ENCODE data around the gene DDA1.

Gene DDA1

DNA sequence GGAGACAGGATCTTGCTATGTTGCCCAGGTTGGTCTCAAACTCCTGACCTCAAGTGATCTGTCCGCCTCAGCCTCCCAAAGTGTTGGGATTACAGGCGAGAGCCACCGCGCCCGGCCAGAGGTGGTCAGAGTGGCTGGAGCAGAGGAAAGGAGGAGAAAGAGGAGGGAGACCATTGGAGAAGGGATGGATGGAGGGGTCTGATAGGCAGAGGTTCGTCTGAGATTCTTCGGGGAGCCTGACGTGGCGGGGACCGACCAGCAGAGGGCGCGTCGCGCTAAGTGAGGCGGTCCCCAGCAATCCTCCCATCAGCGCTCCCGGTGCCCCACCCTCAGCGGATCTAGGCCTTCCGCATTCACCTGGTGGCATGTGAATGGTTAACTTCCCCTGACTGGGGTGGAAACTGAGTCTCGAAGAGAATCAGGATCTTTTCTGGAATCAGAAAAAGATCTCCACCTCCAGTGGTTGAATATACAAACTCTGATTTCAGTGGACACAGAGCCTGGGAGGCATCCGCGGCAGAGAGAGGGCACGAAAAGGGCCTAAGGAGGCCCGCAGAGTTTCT is 36.8 kb downstream of the DDA1 start:
- Histone ChIP-seq H3K27me3 (ENCODE audit: control insufficient read depth in 1 of 2, insufficient read depth in 2 of 2, low read length in 2 of 2) (peaks cover 5 to 10% of the 10 kb centered on the region in 2 donors), H3K36me3 (ENCODE audit: insufficient read depth, low read length) (no peaks in the 10 kb centered on the region), H3K27ac (ENCODE audit: low read depth, low read length) (no peak overlapping the region), H3K9ac (ENCODE audit: low read length) (no peak overlapping the region), H3K4me3 (ENCODE audit: low read depth in 1 of 2, low read length in 2 of 2) (no peak overlapping the region), H3K4me1 (ENCODE audit: insufficient read depth, low read length) (no peaks in the 10 kb centered on the region), H3K9me3 (ENCODE audit: low read length) (no peaks in the 10 kb centered on the region)

DNA sequence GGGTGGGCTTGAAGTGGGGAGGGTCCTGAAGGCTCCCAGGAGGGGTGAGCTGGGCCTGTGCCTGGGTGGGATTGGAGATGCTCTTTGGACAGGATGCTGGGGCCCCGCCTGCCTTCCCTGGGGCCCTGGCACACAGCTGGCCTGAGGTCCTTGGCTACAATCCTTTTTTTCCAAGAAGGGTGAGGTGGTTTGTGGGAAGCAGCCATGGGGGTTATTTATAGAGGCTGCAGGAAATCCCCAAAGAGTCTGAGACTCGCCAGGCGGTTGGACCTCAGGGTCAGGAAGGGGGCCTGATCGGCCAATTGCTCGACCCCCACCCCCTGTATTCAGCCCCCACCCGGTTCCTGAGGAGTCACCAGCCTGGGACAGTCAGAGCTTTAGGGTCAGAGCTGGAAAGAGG is 38.0 kb downstream of the DDA1 start:
- Histone ChIP-seq H3K9me3 (ENCODE audit: low read length) (no peaks in the 10 kb centered on the region), H3K4me3 (ENCODE audit: low read depth in 1 of 2, low read length in 2 of 2) (no peak overlapping the region), H3K36me3 (ENCODE audit: insufficient read depth, low read length) (no peaks in the 10 kb centered on the region), H3K27me3 (ENCODE audit: control insufficient read depth in 1 of 2, insufficient read depth in 2 of 2, low read length in 2 of 2) (peaks cover 5 to 11% of the 10 kb centered on the region in 2 donors), H3K27ac (ENCODE audit: low read depth, low read length) (no peak overlapping the region), H3K9ac (ENCODE audit: low read length) (no peak overlapping the region), H3K4me1 (ENCODE audit: insufficient read depth, low read length) (no peaks in the 10 kb centered on the region)

DNA sequence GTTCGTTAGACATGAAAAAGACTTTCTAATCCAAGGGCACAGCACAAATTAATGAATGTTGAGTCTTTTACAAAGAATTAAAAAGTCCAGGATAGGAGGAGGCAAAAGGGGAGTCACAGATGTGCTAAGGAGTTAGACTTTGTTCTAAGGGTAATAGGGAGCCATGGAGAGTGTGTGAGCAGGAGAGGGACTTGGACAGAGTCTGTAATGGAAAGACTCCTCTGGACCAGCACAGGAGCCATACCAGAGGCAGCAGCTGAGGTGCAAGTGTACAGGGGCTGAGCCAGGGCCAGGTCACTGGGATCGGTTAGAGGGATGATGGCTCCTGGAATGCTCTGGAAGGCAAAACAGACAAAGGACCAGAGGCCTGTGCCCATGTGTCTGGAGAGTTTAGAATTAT is 38.5 kb downstream of the DDA1 start:
- H3K9me3 ChIP-seq (ENCODE audit: low read length) = no peaks in the 10 kb centered on the region
- H3K9ac ChIP-seq (ENCODE audit: low read length) = no peak overlapping the region
- H3K36me3 ChIP-seq (ENCODE audit: insufficient read depth, low read length) = no peaks in the 10 kb centered on the region
- H3K27me3 ChIP-seq (ENCODE audit: control insufficient read depth in 1 of 2, insufficient read depth in 2 of 2, low read length in 2 of 2) = peaks cover 5 to 11% of the 10 kb centered on the region in 2 donors
- no peak overlapping the region for H3K27ac ChIP-seq (ENCODE audit: low read depth, low read length)
- H3K4me3 ChIP-seq (ENCODE audit: low read depth in 1 of 2, low read length in 2 of 2) = no peak overlapping the region
- H3K4me1 ChIP-seq (ENCODE audit: insufficient read depth, low read length) = no peaks in the 10 kb centered on the region

DNA sequence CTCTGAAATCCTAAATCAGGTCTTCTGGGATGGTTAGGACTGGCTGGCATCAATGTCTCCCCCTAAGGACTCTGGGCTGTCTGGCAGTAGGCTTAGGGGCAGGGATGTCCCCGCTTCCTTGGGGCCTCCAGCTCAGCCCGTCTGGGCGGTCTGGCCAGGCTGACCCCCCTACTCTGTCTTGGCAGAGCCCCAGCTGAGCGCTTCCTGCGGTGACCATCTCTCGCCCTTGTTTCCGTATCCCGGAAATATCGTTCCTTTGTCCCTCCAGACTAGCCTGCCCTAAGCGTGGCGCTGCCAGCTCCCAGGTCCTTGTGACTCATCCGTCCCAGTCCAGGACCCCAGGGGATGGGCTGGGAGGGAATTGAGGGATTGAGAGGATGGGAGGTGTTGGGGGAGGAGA is 39.3 kb downstream of the DDA1 start:
- Histone ChIP-seq H3K27me3 (ENCODE audit: control insufficient read depth in 1 of 2, insufficient read depth in 2 of 2, low read length in 2 of 2) (peaks cover 5 to 11% of the 10 kb centered on the region in 2 donors), H3K9ac (ENCODE audit: low read length) (no peak overlapping the region), H3K27ac (ENCODE audit: low read depth, low read length) (no peak overlapping the region), H3K4me1 (ENCODE audit: insufficient read depth, low read length) (no peaks in the 10 kb centered on the region), H3K36me3 (ENCODE audit: insufficient read depth, low read length) (no peaks in the 10 kb centered on the region), H3K9me3 (ENCODE audit: low read length) (no peaks in the 10 kb centered on the region), H3K4me3 (ENCODE audit: low read depth in 1 of 2, low read length in 2 of 2) (no peak overlapping the region)

DNA sequence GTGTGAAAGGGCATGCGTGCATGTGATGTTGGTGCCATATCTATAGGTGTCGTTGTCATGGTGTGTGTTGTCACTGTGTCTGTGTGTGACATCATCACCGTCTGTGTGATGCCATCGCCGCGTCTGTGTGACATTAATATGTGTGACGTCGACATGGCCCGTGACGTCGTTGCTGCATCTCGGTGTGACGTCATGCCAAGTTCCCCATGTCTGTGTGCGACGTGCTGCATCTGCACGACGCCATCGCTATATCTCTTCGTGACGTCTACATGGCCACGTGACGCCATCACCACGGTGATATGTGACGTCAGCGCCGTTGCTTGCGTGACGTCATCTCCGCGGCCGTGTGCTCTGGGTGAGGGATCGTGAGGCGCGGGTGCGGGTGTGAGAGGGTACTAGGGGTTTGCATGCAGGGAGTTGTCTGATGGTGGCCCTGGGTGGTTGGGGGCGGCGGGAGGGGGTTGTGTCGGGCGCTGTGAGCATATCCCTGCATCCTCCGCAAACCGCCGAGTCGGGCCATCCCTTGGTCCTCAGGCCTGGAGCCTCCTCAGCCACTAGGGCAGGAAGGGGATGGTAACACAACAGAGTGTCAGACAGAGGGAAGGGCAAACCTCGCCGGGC is 42.6 kb downstream of the DDA1 start:
- Histone ChIP-seq H3K27ac (ENCODE audit: low read depth, low read length) (no peak overlapping the region), H3K9me3 (ENCODE audit: low read length) (no peaks in the 10 kb centered on the region), H3K36me3 (ENCODE audit: insufficient read depth, low read length) (no peaks in the 10 kb centered on the region), H3K4me1 (ENCODE audit: insufficient read depth, low read length) (no peaks in the 10 kb centered on the region), H3K4me3 (ENCODE audit: low read depth in 1 of 2, low read length in 2 of 2) (no peak overlapping the region), H3K9ac (ENCODE audit: low read length) (no peak overlapping the region), H3K27me3 (ENCODE audit: control insufficient read depth in 1 of 2, insufficient read depth in 2 of 2, low read length in 2 of 2) (peaks cover 5 to 11% of the 10 kb centered on the region in 2 donors)

DNA sequence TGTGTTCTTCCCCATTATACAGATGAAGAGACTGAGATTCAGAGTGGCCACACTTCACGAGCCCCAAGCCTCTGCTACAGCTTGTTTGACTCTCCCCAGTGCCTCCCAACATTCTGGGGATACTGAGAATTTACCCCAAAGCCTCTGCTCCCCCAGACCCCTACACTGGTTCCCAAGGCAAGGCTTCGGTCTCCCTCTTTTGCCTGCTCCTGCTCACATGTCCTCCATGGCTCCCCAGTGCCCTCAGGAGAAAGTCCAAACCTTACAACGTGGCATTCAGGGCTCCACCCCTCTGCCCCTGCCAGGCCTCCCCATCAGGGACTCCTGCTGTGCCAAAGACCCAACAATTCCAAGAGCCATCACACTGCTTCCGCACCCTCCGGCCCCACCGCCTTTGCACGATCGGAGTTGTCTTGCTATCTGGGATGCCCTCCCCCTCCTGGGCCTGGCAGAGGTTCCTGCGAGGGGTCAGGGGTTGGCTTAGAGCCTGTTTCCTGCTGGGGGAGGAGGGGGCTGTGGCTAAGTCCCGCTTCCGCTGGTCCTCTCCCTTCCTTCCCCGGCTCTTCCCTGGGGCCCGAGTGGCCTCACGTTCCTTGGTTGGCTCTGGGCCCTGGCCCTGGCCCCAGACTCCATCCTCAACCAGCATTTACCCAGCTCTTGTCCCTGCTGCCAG is 43.4 kb downstream of the DDA1 start:
- Histone ChIP-seq H3K27ac (ENCODE audit: low read depth, low read length) (no peak overlapping the region), H3K36me3 (ENCODE audit: insufficient read depth, low read length) (no peaks in the 10 kb centered on the region), H3K9me3 (ENCODE audit: low read length) (no peaks in the 10 kb centered on the region), H3K27me3 (ENCODE audit: control insufficient read depth in 1 of 2, insufficient read depth in 2 of 2, low read length in 2 of 2) (peaks cover 5 to 11% of the 10 kb centered on the region in 2 donors), H3K4me1 (ENCODE audit: insufficient read depth, low read length) (no peaks in the 10 kb centered on the region), H3K9ac (ENCODE audit: low read length) (no peak overlapping the region), H3K4me3 (ENCODE audit: low read depth in 1 of 2, low read length in 2 of 2) (no peak overlapping the region)

DNA sequence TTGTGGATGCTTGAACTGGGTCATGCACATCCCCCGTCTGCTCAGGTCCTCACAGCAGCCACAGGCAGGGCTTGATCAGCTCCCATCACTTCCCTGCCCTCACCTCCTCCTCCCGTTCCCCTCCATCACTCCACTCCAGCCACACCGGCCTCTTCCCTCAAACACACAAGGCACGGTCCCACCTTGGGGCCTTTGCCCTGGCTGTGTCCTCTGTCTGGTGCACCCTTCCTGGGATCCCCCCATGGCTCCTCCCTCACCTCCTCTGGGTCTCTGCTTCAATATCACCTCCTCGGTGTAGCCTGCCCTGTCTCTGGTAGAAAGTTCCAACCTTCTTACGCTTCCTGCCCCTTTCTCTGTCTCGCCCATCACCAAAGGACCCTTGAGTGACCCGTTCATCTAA is 44.0 kb downstream of the DDA1 start:
- Histone ChIP-seq H3K36me3 (ENCODE audit: insufficient read depth, low read length) (no peaks in the 10 kb centered on the region), H3K4me3 (ENCODE audit: low read depth in 1 of 2, low read length in 2 of 2) (no peak overlapping the region), H3K9ac (ENCODE audit: low read length) (no peak overlapping the region), H3K27me3 (ENCODE audit: control insufficient read depth in 1 of 2, insufficient read depth in 2 of 2, low read length in 2 of 2) (peaks cover 5 to 7% of the 10 kb centered on the region in 2 donors), H3K9me3 (ENCODE audit: low read length) (no peaks in the 10 kb centered on the region), H3K27ac (ENCODE audit: low read depth, low read length) (no peak overlapping the region), H3K4me1 (ENCODE audit: insufficient read depth, low read length) (no peaks in the 10 kb centered on the region)

DNA sequence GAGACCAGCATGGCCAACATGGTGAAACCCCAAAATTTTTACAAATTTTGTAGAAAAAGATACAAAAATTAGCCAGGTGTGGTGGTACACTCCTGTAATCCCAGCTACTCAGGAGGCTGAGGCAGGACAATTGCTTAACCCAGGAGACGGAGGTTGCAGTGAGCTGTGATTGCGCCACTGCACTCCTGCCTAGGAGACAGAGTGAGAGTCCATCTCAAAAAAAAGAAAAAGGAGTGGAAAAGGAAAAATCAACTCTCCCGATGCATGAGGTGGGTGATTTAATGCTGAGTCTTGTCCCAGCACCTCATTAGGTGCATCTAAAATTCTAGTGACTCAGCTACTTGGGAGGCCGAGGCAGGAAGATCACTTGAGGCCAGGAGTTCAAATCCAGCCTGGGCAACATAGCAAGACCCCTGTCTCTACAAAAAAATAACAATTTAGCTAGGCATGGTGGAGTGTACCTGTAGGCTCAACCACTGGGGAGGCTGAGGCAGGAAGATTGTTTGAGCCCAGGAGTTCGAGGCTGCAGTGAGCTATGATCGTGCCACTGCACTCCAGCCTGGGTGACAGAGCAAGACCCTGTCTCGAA is 47.8 kb downstream of the DDA1 start:
- Histone ChIP-seq H3K36me3 (ENCODE audit: insufficient read depth, low read length) (no peaks in the 10 kb centered on the region), H3K4me1 (ENCODE audit: insufficient read depth, low read length) (no peaks in the 10 kb centered on the region), H3K4me3 (ENCODE audit: low read depth in 1 of 2, low read length in 2 of 2) (no peak overlapping the region), H3K9ac (ENCODE audit: low read length) (no peak overlapping the region), H3K27me3 (ENCODE audit: control insufficient read depth in 1 of 2, insufficient read depth in 2 of 2, low read length in 2 of 2) (no peaks in the 10 kb centered on the region), H3K9me3 (ENCODE audit: low read length) (no peaks in the 10 kb centered on the region), H3K27ac (ENCODE audit: low read depth, low read length) (no peak overlapping the region)

DNA sequence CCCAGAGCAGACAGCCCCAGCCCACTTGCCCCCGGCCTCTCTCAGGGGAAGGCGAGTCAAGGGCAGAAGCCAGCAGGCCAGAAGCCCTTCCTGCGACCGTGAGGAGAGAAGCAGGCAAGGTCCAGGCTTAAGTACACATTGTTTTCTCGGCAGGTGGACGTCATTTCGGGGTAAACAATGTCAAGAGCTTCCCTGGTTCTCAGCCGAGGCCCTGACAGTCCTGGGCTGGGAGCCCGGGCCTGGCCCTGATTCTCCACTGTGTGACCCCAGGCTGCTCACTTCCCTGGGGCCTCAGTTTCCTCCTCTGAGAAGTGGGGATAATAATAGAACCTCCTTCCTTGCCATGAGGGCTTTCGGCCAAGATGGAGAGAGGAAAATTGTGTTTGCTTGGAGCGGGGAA is 48.4 kb downstream of the DDA1 start:
- no peaks in the 10 kb centered on the region for H3K9me3 ChIP-seq (ENCODE audit: low read length)
- no peaks in the 10 kb centered on the region for H3K27me3 ChIP-seq (ENCODE audit: control insufficient read depth in 1 of 2, insufficient read depth in 2 of 2, low read length in 2 of 2)
- H3K9ac ChIP-seq (ENCODE audit: low read length) = no peak overlapping the region
- no peaks in the 10 kb centered on the region for H3K36me3 ChIP-seq (ENCODE audit: insufficient read depth, low read length)
- no peak overlapping the region for H3K4me3 ChIP-seq (ENCODE audit: low read depth in 1 of 2, low read length in 2 of 2)
- no peaks in the 10 kb centered on the region for H3K4me1 ChIP-seq (ENCODE audit: insufficient read depth, low read length)
- no peak overlapping the region for H3K27ac ChIP-seq (ENCODE audit: low read depth, low read length)

DNA sequence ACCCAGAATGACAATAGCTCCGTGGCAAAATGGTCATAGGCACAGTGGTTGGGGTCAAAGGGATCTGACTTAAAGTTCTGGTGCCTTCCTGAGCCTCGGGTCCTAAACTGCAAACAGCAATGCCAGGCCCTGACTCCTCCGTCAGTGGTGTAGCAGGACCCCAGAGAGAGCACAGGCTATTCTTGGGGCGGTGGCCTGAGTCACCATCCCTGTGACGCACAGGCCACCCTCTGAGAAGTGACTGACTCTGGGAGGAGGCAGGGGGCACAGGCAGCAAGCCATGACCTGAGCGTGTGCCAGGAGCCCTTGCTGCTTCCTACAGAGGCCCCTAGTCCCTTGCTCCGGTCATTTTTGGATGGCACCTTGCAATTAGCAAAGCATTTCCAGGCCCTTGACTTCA is 49.0 kb downstream of the DDA1 start:
- Histone ChIP-seq H3K9ac (ENCODE audit: low read length) (no peak overlapping the region), H3K27me3 (ENCODE audit: control insufficient read depth in 1 of 2, insufficient read depth in 2 of 2, low read length in 2 of 2) (no peaks in the 10 kb centered on the region), H3K4me3 (ENCODE audit: low read depth in 1 of 2, low read length in 2 of 2) (no peak overlapping the region), H3K4me1 (ENCODE audit: insufficient read depth, low read length) (no peaks in the 10 kb centered on the region), H3K36me3 (ENCODE audit: insufficient read depth, low read length) (no peaks in the 10 kb centered on the region), H3K27ac (ENCODE audit: low read depth, low read length) (no peak overlapping the region), H3K9me3 (ENCODE audit: low read length) (no peaks in the 10 kb centered on the region)

DNA sequence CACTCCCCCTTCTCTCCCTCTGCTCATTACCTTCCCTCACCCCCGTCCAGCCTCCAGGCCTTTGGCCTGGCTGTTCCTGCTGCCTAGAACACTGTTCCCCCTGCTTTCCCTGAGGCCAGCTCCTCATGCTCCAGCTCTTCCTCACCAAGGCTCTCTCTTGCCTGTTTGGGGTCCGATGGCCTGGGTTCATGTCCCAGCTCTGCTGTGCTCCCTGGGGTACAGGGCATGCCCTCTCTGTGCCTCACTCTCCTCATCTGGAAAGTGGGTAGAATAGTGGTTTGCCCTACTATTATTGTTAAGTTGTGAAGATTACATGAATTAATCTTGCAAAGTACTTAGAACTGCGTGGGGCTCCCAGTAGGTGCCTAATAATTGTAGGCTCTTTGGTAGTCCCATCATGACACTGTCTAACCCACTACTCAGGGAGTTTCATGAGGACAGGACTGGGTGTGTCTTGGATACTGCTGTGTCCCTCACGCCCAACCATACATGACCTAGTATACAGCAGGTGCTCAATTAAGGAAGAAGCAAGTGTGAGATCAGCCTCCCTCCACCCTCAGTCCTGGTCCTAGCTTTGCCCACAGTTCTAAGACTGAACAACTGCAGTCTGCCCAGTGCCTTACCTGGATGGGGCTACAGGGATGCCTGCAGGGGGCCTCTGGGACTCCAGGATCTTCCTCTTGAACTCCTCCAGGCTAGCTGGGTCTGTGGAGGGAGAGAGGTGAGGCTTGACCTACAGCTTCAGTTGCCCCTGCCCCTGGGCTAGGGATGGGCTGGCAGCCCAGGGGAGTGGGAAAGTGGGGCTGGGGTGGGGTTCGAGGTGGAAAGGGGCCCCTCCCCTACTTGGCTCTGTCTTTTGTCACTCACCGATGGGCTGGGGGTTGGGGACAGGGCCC is 50.8 kb downstream of the DDA1 start:
- Histone ChIP-seq H3K9ac (ENCODE audit: low read length) (no peak overlapping the region), H3K36me3 (ENCODE audit: insufficient read depth, low read length) (no peaks in the 10 kb centered on the region), H3K27me3 (ENCODE audit: control insufficient read depth in 1 of 2, insufficient read depth in 2 of 2, low read length in 2 of 2) (no peaks in the 10 kb centered on the region), H3K4me1 (ENCODE audit: insufficient read depth, low read length) (no peaks in the 10 kb centered on the region), H3K4me3 (ENCODE audit: low read depth in 1 of 2, low read length in 2 of 2) (no peak overlapping the region), H3K27ac (ENCODE audit: low read depth, low read length) (no peak overlapping the region), H3K9me3 (ENCODE audit: low read length) (no peaks in the 10 kb centered on the region)
